ENCODE results near the gene NKX6-2.

Gene NKX6-2

DNA sequence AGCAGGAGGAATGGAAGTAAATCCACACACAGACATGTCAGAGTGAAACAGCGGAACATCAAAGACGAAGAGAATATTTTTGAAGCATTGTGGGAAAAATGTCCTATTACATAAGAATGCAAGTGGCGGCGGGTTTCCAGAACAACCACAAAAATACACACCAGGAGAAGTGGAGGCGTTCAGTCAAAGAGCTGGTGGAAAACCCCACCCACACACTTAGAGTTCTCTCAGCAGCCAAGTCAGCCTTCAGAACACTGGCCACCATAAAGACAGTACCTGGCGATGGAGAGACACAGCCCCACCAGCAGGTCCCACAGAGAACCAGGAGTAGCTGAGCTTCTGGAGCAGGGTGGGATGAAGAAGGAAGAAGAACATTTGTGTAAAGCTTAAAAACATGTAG, 23.7 kb downstream of the NKX6-2 start:
- Histone ChIP-seq H3K79me2 (ENCODE audit: insufficient read depth, low read length) (no peaks in the 10 kb centered on the region), H3F3A (ENCODE audit: insufficient read depth, low read length) (no peaks in the 10 kb centered on the region), H3K4me1 (ENCODE audit: insufficient read depth, low read length, severe bottlenecking) (no peaks in the 10 kb centered on the region), H3K4me2 (ENCODE audit: low read length) (no peak overlapping the region), H3K4me3 (ENCODE audit: low read depth, low read length, poor library complexity, severe bottlenecking) (no peak overlapping the region), H3K27me3 (ENCODE audit: insufficient read depth, low read length) (no peaks in the 10 kb centered on the region), H3K9me3 (ENCODE audit: low read length) (no peaks in the 10 kb centered on the region), H3K9me2 (ENCODE audit: low read depth, low read length) (no peaks in the 10 kb centered on the region), H3K27ac (ENCODE audit: low read depth, low read length, poor library complexity, severe bottlenecking) (no peak overlapping the region), H3K9ac (ENCODE audit: low read length) (no peak overlapping the region), H4K20me1 (ENCODE audit: insufficient read depth, low read length) (no peaks in the 10 kb centered on the region), H3K36me3 (ENCODE audit: insufficient read depth, low read length) (no peaks in the 10 kb centered on the region), H2AFZ (ENCODE audit: low read length) (no peak overlapping the region)
- TF ChIP-seq EZH2 (IDR thresholded peaks at IDR 0.05; ENCODE audit: borderline replicate concordance, low read length) (no peak), CTCF (IDR thresholded peaks at IDR 0.05; ENCODE audit: low read length) (no peak)

- no peaks in the 10 kb centered on the region for H3K79me2 ChIP-seq (ENCODE audit: insufficient read depth, low read length)
These were observed 24.4 kb downstream of the NKX6-2 start for GRCh38 chr10:132761395-132762060.

GRCh38 chr10:132758865-132759264, 27.1 kb downstream of the NKX6-2 start:
- Histone ChIP-seq H3K9ac (ENCODE audit: low read length) (no peak overlapping the region), H3K79me2 (ENCODE audit: insufficient read depth, low read length) (no peaks in the 10 kb centered on the region), H3K4me3 (ENCODE audit: low read depth, low read length, poor library complexity, severe bottlenecking) (no peak overlapping the region), H3K9me2 (ENCODE audit: low read depth, low read length) (no peaks in the 10 kb centered on the region), H3K9me3 (ENCODE audit: low read length) (no peaks in the 10 kb centered on the region), H3K36me3 (ENCODE audit: insufficient read depth, low read length) (no peaks in the 10 kb centered on the region), H3F3A (ENCODE audit: insufficient read depth, low read length) (no peaks in the 10 kb centered on the region), H3K27ac (ENCODE audit: low read depth, low read length, poor library complexity, severe bottlenecking) (no peak overlapping the region), H3K27me3 (ENCODE audit: insufficient read depth, low read length) (no peaks in the 10 kb centered on the region), H3K4me1 (ENCODE audit: insufficient read depth, low read length, severe bottlenecking) (no peaks in the 10 kb centered on the region), H2AFZ (ENCODE audit: low read length) (no peak overlapping the region), H4K20me1 (ENCODE audit: insufficient read depth, low read length) (no peaks in the 10 kb centered on the region), H3K4me2 (ENCODE audit: low read length) (no peak overlapping the region)
- TF ChIP-seq EZH2 (IDR thresholded peaks at IDR 0.05; ENCODE audit: borderline replicate concordance, low read length) (no peak), CTCF (IDR thresholded peaks at IDR 0.05; ENCODE audit: low read length) (no peak)

More at GRCh38 chr10:132761395-132762060, 24.4 kb downstream of the NKX6-2 start:
- Histone ChIP-seq H3K27me3 (ENCODE audit: insufficient read depth, low read length) (no peaks in the 10 kb centered on the region), H3K4me3 (ENCODE audit: low read depth, low read length, poor library complexity, severe bottlenecking) (no peak overlapping the region), H2AFZ (ENCODE audit: low read length) (no peak overlapping the region), H3K4me2 (ENCODE audit: low read length) (no peak overlapping the region), H3K9me3 (ENCODE audit: low read length) (no peaks in the 10 kb centered on the region), H3K4me1 (ENCODE audit: insufficient read depth, low read length, severe bottlenecking) (no peaks in the 10 kb centered on the region), H3F3A (ENCODE audit: insufficient read depth, low read length) (no peaks in the 10 kb centered on the region), H3K27ac (ENCODE audit: low read depth, low read length, poor library complexity, severe bottlenecking) (no peak overlapping the region), H3K9ac (ENCODE audit: low read length) (no peak overlapping the region), H3K9me2 (ENCODE audit: low read depth, low read length) (no peaks in the 10 kb centered on the region), H3K36me3 (ENCODE audit: insufficient read depth, low read length) (no peaks in the 10 kb centered on the region), H4K20me1 (ENCODE audit: insufficient read depth, low read length) (no peaks in the 10 kb centered on the region)
- TF ChIP-seq CTCF (IDR thresholded peaks at IDR 0.05; ENCODE audit: low read length) (no peak), EZH2 (IDR thresholded peaks at IDR 0.05; ENCODE audit: borderline replicate concordance, low read length) (no peak)
